Esophagus squamous epithelium (tissue), 5 donors: ENCODE measurements around the gene RALB. TPM values are rescaled to one million over a fixed set of nuclear protein-coding genes. Genes with fewer than 3 reads are reported as not detected.
A peak's percentile ranks its signal among the peaks of the same experiment; 100 is the strongest.

Experiments used
- DNase-seq: peaks from one replicate; lab custom pipeline; 2025; lab: John Stamatoyannopoulos, UW
- H3K27ac ChIP-seq, 4 donors: fragments of 200-600 bp; sonication (generic); one replicate each; pipeline ENCODE4 v1.5.1; 2016 to 2019; ENCODE audit warnings: mild to moderate bottlenecking in 1 of 4
- H3K27me3 ChIP-seq, 4 donors: fragments of 200-600 bp; sonication (generic); 1 replicate in 3 of 4; 2 replicates in 1 of 4; pipeline versions ENCODE4 v1.5.1 to v1.6.0; 2017 to 2021; ENCODE audit warnings: antibody characterized with exemption in 1 of 4
- H3K36me3 ChIP-seq, 3 donors: fragments of 200-600 bp; sonication (generic); one replicate each; pipeline ENCODE4 v1.5.1; 2016 to 2019
- H3K4me1 ChIP-seq, 3 donors: fragments of 200-600 bp; sonication (generic); one replicate each; pipeline ENCODE4 v1.5.1; 2017 to 2019
- H3K4me3 ChIP-seq, 4 donors: fragments of 200-600 bp; sonication (generic); 1 replicate in 3 of 4; 2 replicates in 1 of 4; pipeline ENCODE4 v1.5.1; 2016 to 2019; ENCODE audit warnings: mild to moderate bottlenecking in 2 of 4, moderate library complexity in 1 of 4
- H3K9me3 ChIP-seq, 3 donors: fragments of 200-600 bp; sonication (generic); one replicate each; pipeline ENCODE4 v1.5.1; 2016 to 2019
- POLR2A ChIP-seq, 4 donors: fragments of 450-650 bp; IDR thresholded peaks; one replicate each; pipeline ENCODE4 v1.6.1; 2017; ENCODE audit warnings: antibody characterized with exemption in 4 of 4, mild to moderate bottlenecking in 4 of 4, moderate library complexity in 3 of 4
- WGBS, 2 donors: methylation state at CpG; one replicate each; pipeline ENCODE4 v1.1.5; 2018; 5-methylcytosine and 5-hydroxymethylcytosine counted together
- intact Hi-C: fragments of 100-400 bp; cut with DNase I; formaldehyde crosslinking; loops from one replicate; pipeline ENCODE4 v1.15.0; 2022
- total RNA-seq, 4 donors: library from RNA; depleted of rRNA; stranded (reverse); fragments of >200 nt; gene quantifications; one replicate each; pipeline ENCODE4 v1.1.0, GENCODE V29; 2016
- TF ChIP-seq, protein P1 (sequence below), 6 experiments: fragments of 450-650 bp in 4 of 6; fragments of 200-600 bp in 2 of 6; sonication (generic) in 2 of 6; IDR thresholded peaks; one replicate each; pipeline ENCODE4 v1.5.1; 2016 to 2019; ENCODE audit warnings: antibody characterized with exemption in 6 of 6, mild to moderate bottlenecking in 4 of 6, moderate library complexity in 4 of 6
- donor health status: DM: yes; HTN: yes; CAD: no.

The RALB gene
- total RNA-seq, 4 donors from 2014 or later, result 50.2 to 99.2 (median 64.8) TPM

DNA sequence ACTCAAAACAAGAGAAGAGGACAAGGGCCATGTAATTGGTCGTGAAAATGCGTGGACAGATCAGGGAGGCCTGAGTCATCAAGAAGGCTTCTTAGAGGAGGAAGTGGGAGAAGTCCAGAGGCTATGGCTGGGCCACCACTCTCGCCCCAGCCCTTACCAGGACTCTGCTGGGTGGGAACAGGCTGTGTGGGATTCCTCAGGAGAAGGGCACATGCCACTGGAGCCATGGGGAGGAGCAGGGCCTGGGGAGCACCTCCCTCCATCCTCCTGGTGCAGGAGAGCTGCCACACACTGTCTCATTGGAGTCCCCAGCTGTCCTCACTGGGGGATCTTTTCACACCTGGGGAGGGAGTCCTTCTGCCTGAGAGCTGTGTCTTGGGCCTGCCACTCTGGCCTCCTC is 9.4 kb upstream of the RALB start:
- H3K4me3 ChIP-seq, result no peak overlapping the region
- no peaks in the 10 kb centered on the region for H3K9me3 ChIP-seq
- H3K4me1 ChIP-seq, result peaks cover 19 to 73% (median 49%) of the 10 kb centered on the region in 3 donors
- peak overlapping the region in 1 of 4 donors; percentile 28 for H3K27ac ChIP-seq
- H3K36me3 ChIP-seq, result no peaks in the 10 kb centered on the region
- H3K27me3 ChIP-seq, result peaks cover 0 to 4% (median 0%) of the 10 kb centered on the region in 4 donors
- DNase-seq, result no peak
- TF ChIP-seq, protein P1, sequence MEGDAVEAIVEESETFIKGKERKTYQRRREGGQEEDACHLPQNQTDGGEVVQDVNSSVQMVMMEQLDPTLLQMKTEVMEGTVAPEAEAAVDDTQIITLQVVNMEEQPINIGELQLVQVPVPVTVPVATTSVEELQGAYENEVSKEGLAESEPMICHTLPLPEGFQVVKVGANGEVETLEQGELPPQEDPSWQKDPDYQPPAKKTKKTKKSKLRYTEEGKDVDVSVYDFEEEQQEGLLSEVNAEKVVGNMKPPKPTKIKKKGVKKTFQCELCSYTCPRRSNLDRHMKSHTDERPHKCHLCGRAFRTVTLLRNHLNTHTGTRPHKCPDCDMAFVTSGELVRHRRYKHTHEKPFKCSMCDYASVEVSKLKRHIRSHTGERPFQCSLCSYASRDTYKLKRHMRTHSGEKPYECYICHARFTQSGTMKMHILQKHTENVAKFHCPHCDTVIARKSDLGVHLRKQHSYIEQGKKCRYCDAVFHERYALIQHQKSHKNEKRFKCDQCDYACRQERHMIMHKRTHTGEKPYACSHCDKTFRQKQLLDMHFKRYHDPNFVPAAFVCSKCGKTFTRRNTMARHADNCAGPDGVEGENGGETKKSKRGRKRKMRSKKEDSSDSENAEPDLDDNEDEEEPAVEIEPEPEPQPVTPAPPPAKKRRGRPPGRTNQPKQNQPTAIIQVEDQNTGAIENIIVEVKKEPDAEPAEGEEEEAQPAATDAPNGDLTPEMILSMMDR (IDR thresholded peaks at IDR 0.05), result no peak
- TF ChIP-seq POLR2A (IDR thresholded peaks at IDR 0.05), result no peak
- 50 to 63% methylated on average over 1 to 3 of the region's 3 CpGs for WGBS, 2 donors
- intact Hi-C loops, result no loop called here

DNA sequence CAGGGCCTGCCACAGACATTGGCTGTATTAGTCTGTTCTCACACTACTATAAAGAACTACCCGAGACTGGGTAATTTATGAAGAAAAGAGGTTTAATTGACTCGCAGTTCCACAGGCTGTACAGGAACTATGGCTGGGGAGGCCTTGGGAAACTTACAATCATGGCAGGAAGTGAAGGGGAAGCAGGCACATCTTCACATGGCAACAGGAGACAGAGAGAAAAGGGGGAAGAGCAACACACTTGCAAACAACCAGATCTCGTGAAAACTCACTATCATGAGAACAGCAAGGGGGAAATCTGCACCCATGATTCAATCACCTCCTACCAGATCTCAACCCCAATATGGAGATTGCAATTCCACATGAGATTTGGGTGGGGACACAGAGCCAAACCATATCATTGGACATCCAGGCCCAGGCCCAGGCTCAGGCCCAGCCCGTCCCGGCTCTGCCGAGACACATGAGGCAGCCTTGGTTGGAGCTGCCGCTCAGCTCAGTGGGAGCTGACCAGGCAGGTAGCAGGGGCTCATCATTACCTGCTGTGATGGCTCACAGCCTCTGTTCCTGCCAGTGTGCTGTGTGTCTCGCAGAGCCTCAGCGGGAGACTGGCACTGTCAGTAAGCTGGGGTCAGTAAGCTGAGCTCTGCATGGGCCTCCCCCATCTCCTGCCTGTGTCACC is 8.6 kb upstream of the RALB start:
- TF ChIP-seq, protein P1 (IDR thresholded peaks at IDR 0.05), result no peak
- Histone ChIP-seq H3K4me1 (peaks cover 19 to 65% (median 41%) of the 10 kb centered on the region in 3 donors), H3K9me3 (no peaks in the 10 kb centered on the region), H3K4me3 (no peak overlapping the region), H3K27ac (no peak overlapping the region), H3K27me3 (peaks cover 0 to 7% (median 0%) of the 10 kb centered on the region in 4 donors), H3K36me3 (no peaks in the 10 kb centered on the region)
- DNase-seq, result no peak
- 94 to 95% methylated on average over 7 of the region's 9 CpGs for WGBS, 2 donors
- intact Hi-C loops, result no loop called here

DNA sequence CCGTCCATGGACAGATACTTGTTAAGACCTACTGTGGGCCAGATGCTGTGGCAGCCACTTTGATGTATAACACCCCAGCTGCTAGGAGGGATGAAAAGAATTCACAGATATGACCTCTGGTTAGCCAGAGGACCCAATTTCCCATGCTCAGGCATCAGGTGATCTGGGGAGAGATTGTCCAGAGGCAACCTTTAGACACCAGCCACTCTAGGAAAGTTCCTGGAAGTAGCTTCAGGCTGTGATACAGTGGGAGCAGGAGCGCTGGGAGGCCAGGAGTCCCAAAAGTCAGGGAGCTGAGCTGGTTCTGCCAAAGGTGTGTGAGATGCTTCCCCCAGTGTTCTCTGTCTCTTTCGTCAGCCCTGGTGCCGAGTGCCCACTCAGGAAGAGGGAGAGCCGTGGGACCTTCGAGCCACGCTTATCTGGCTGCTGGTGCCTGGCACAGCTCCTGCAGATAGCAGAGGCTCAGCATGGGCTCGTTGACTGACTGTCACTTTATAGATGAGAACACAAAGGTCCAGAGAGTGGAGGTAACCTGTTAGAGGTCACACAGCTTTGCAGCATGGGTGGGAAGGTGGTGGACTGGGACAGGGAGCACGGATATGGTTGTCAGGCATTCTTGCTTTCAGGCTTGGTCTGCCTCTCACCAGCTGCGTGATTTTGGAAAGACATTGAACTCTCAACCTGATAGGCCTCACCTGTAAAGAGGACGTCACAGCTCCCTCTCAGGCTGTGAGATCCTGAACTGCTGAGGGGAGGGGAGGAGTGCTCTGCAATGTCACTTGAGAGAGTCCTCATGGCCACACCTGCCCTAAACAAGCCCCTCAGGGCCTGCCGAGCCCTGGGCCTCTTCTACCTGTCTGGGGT is 7.8 kb upstream of the RALB start:
- no peak for DNase-seq
- intact Hi-C loops, result no loop called here
- Histone ChIP-seq H3K4me1 (peaks cover 14 to 56% (median 32%) of the 10 kb centered on the region in 3 donors), H3K27me3 (peaks cover 0 to 7% (median 0%) of the 10 kb centered on the region in 4 donors), H3K36me3 (no peaks in the 10 kb centered on the region), H3K27ac (peak overlapping the region; percentile 53 to 78 (median 63)), H3K4me3 (no peak overlapping the region), H3K9me3 (no peaks in the 10 kb centered on the region)
- 74 to 83% methylated on average over 4 to 10 of the region's 12 CpGs for WGBS, 2 donors
- TF ChIP-seq POLR2A (IDR thresholded peaks at IDR 0.05), result no peak
- TF ChIP-seq, protein P1 (IDR thresholded peaks at IDR 0.05), result no peak

DNA sequence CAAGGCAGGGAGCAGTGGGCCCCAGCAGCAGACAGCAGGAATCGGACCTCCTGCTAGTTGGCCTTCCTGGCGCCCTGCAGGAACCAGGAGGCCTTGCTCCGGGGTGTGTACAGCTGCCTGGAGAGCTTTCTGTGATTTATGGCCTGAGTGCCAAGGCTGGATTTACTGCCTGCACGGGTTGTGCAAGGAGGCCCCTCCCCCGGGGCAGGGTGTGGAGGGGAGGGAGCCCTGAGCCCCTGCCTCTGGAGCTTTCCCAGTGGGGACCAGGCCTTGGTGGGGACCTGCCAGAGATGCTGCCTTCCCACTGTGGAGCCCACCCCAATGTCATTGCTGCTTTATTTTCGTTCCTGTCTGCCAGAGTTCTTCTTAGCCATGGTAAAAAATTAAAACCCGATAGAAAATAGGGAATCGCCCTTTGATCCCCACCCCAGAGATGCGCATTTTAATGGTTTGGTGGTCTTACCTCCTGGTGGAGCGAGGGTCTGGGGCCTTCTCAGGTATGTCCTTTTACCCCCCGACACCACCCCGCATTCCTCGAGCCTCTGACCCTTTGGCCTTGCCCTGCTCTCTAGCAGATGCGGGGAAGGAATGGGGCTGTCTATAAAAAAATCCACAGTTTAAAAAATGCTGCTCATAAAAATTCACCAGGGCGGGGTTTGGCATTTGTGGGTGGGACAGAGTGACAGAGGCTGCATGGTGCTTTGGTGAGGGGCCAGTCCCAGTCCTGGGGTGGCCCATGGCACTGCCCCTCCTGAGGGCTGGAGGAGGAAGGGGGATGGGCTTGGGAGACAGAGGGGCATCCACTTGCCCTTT is 6.9 kb upstream of the RALB start:
- no peak for DNase-seq
- Histone ChIP-seq H3K9me3 (no peaks in the 10 kb centered on the region), H3K4me3 (no peak overlapping the region), H3K27me3 (peaks cover 0 to 13% (median 0%) of the 10 kb centered on the region in 4 donors), H3K4me1 (peaks cover 14 to 48% (median 28%) of the 10 kb centered on the region in 3 donors), H3K27ac (peak overlapping the region; percentile 53 to 78 (median 63)), H3K36me3 (no peaks in the 10 kb centered on the region)
- intact Hi-C loops, result no loop called here
- TF ChIP-seq POLR2A (IDR thresholded peaks at IDR 0.05), result no peak
- TF ChIP-seq, protein P1 (IDR thresholded peaks at IDR 0.05), result peak in 1 of 6 experiments; percentile 18
- 44 to 74% methylated on average over 8 to 9 of the region's 15 CpGs for WGBS, 2 donors
